CD1c-positive myeloid dendritic cell (primary cell): ENCODE results near the gene LAMA5.
"Not testable (repeated sequence)": the region's sequence is repeated elsewhere in the genome, so short reads cannot be mapped to it uniquely, and the experiment has no call there.

Source experiments
- DNase-seq: peaks from one replicate; pipeline ENCODE4 v3.0.0-alpha.2; 2016; ENCODE audit errors: extremely low spot score

The LAMA5 gene

GRCh38 chr20:62388839-62389600 is 21.9 kb upstream of the LAMA5 start:
- DNase-seq, result no peak

GRCh38 chr20:62387933-62388635 is 21.0 kb upstream of the LAMA5 start:
- no peak for DNase-seq

GRCh38 chr20:62387219-62387913 is 20.3 kb upstream of the LAMA5 start:
- DNase-seq, result no peak

- peak; percentile 96 for DNase-seq
Measured at GRCh38 chr20:62386383-62387218, 19.5 kb upstream of the LAMA5 start, which contains the start of gene RPS21. Gene RPS21, plus strand, starts transcription at chr20:62387103. Its CDS starts 236 bp downstream, at chr20:62387339.

GRCh38 chr20:62382306-62383198 is 15.4 kb upstream of the LAMA5 start:
- peak; percentile 76 for DNase-seq

- no peak for DNase-seq
Measured at GRCh38 chr20:62381842-62382241, 14.7 kb upstream of the LAMA5 start.

- DNase-seq, result no peak
Measured at GRCh38 chr20:62381202-62381797, 14.2 kb upstream of the LAMA5 start.

GRCh38 chr20:62378215-62378614 is 11.1 kb upstream of the LAMA5 start:
- no peak for DNase-seq

GRCh38 chr20:62377615-62378178 is 10.6 kb upstream of the LAMA5 start:
- DNase-seq, result no peak

GRCh38 chr20:62377064-62377461 is 10.0 kb upstream of the LAMA5 start:
- DNase-seq, result no peak

- DNase-seq, result no peak
Measured at GRCh38 chr20:62376112-62377063, 9.3 kb upstream of the LAMA5 start.

GRCh38 chr20:62374331-62375152 is 7.4 kb upstream of the LAMA5 start:
- DNase-seq, result peak; percentile 16

GRCh38 chr20:62373631-62374179 is 6.6 kb upstream of the LAMA5 start:
- DNase-seq, result not testable (repeated sequence)

- DNase-seq, result no peak
Measured at GRCh38 chr20:62372042-62372993, 5.2 kb upstream of the LAMA5 start.

GRCh38 chr20:62371588-62372041 is 4.5 kb upstream of the LAMA5 start:
- no peak for DNase-seq
